Panc1 (cell line): Measurements from ENCODE around the gene DNER. TPM values are rescaled to one million over a fixed set of nuclear protein-coding genes. Genes with fewer than 3 reads are reported as not detected.

Source experiments
- ATAC-seq: fragments of 200-7000 bp; cut with Tn5 transposase; 2 replicates; pipeline ENCODE4 v1.9.1; 2020; ENCODE audit warnings: mild to moderate bottlenecking, moderate library complexity
- BruUV-seq: library from RNA; stranded (reverse); fragments of 400-500 nt; replicated peaks from 2 replicates; lab custom pipeline; 2021; lab: Mats Ljungman, UMichigan
- CTCF ChIA-PET: fragments of 300-600 bp; sonication (Branson Sonifier 250); formaldehyde crosslinking; loops from one replicate; lab custom pipeline; 2022; ENCODE audit warnings: antibody characterized with exemption; lab: Charles Lee
- POLR2A ChIA-PET: fragments of 300-600 bp; sonication (Branson Sonifier 250); formaldehyde crosslinking; loops from one replicate; lab custom pipeline; 2022; ENCODE audit warnings: antibody characterized with exemption; lab: Charles Lee
- DNase-seq: peaks from one replicate; pipeline ENCODE4 v3.0.0-alpha.2; 2010; ENCODE audit warnings: low read depth, low spot score
- H3K27ac ChIP-seq: 2 replicates; pipeline ENCODE4 v1.5.1; 2011; ENCODE audit warnings: mild to moderate bottlenecking, low read length, inconsistent platforms
- H3K27me3 ChIP-seq: fragments of 200-500 bp; sonication (Bioruptor generic); 2 replicates; pipeline ENCODE4 v1.6.0; 2014; ENCODE audit warnings: low read length, inconsistent platforms; ENCODE audit not compliant: control insufficient read depth, insufficient read depth
- H3K36me3 ChIP-seq: fragments of 200-500 bp; sonication (Bioruptor generic); 2 replicates; pipeline ENCODE4 v1.5.1; 2014; ENCODE audit warnings: inconsistent platforms, mild to moderate bottlenecking, low read length, moderate library complexity; ENCODE audit not compliant: control insufficient read depth, insufficient read depth
- H3K4me1 ChIP-seq: 2 replicates; pipeline ENCODE4 v1.5.1; 2011; ENCODE audit warnings: inconsistent platforms, mild to moderate bottlenecking, low read length, moderate library complexity; ENCODE audit not compliant: control insufficient read depth, insufficient read depth
- H3K4me3 ChIP-seq, 2 experiments: 2 replicates each; pipeline ENCODE4 v1.5.1; 2011 to 2012; ENCODE audit warnings: low read depth in 2 of 2, low read length in 2 of 2, mild to moderate bottlenecking in 2 of 2, inconsistent platforms in 1 of 2, moderate library complexity in 1 of 2
- H3K9me3 ChIP-seq: fragments of 200-500 bp; sonication (Bioruptor generic); 2 replicates; pipeline ENCODE4 v1.5.1; 2014; ENCODE audit warnings: low read depth, mild to moderate bottlenecking, inconsistent platforms, low read length, moderate library complexity; ENCODE audit not compliant: control insufficient read depth, insufficient read depth
- POLR2AphosphoS5 ChIP-seq: IDR thresholded peaks from 2 replicates; pipeline ENCODE4 v1.6.1; 2012; ENCODE audit warnings: mild to moderate bottlenecking, low read depth, low read length, moderate library complexity
- SIN3A ChIP-seq: IDR thresholded peaks from 2 replicates; pipeline ENCODE4 v1.6.1; 2012; ENCODE audit warnings: low read depth, mild to moderate bottlenecking, low read length, moderate library complexity, borderline replicate concordance; ENCODE audit not compliant: insufficient read depth
- TCF7L2 ChIP-seq: IDR thresholded peaks from 2 replicates; pipeline ENCODE4 v1.6.1; 2011; ENCODE audit warnings: mild to moderate bottlenecking, low read depth, low read length, inconsistent platforms
- in situ Hi-C: cut with HindIII; loops from 2 replicates; pipeline ENCODE4 v1.10.0; 2016; ENCODE audit warnings: low sequenced_read_pairs, low pct_unique_long_range_greater_than_20kb
- intact Hi-C: fragments of 100-400 bp; cut with micrococcal nuclease; formaldehyde crosslinking; loops from one replicate; pipeline ENCODE4 v1.10.0; 2022; ENCODE audit not compliant: unreplicated experiment
- total RNA-seq: library from RNA; stranded (reverse); gene quantifications from one replicate; pipeline ENCODE4 v1.2.1, GENCODE V29; 2021; ENCODE audit not compliant: unreplicated experiment
- TF ChIP-seq, protein P1 (sequence below), 2 experiments: IDR thresholded peaks; 2 replicates each; pipeline ENCODE4 v1.6.1; 2011 to 2012; ENCODE audit warnings: low read depth in 2 of 2, control low read depth in 1 of 2, low read length in 1 of 2, mild to moderate bottlenecking in 1 of 2, moderate library complexity in 1 of 2; ENCODE audit not compliant: insufficient read depth in 1 of 2
- TF ChIP-seq, protein P2 (sequence below): fragments of 450-650 bp; IDR thresholded peaks from 2 replicates; pipeline ENCODE4 v1.5.1; 2017; ENCODE audit warnings: mild to moderate bottlenecking

The DNER gene
- total RNA-seq, 1 experiment from 2014 or later = 0.31 TPM

DNA sequence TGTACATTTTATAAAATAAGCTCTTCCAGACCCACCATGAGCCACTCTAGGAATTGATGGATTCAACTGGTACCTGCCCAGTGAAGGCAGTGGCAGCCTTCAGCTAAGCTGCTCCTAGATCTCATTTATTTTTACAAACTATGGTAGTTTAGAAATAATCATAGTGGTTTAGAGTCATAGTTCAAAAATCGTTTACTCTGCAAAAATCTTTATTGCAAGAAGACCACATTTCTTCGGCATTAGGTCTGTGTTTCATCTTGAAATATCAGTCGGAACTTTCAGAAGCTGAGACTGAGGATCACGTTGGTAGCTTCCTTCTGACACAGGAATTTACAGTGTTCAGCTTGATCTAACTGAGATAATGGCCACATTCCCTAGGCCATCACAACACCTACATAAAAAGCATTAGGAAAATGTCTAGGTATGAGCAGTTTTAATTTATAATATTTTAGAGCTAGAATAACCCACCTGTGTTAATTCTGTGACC lies 237.0 kb downstream of the DNER start:
- ATAC-seq = no peak

DNA sequence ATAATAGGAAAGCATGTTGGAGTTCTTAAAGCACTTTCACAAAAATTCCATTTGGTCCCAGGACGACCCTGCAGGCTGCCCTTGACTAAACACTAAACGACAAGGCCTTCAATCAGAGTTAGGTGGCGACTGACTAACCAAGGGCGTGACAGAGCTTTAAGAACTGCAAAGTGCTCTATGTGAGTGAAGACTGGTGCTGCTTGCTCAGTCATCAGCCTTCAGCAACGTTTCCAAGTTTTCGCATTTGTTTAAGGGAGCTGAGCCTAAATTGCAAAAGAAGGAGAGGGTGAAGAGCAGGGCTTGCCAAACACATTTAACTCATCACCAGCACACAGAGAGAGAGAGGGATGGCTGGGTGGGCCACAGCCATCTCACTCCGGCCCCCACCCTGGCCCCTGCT lies 238.6 kb downstream of the DNER start:
- no peak for ATAC-seq
- H3K27me3 ChIP-seq = no peaks in the 10 kb centered on the region
- H3K9me3 ChIP-seq = no peaks in the 10 kb centered on the region
- no peak overlapping the region for H3K4me3 ChIP-seq
- intact Hi-C loops = no loop called here
- ChIA-PET CTCF (no interaction called here), POLR2A (no interaction called here)
- DNase-seq = no peak
- no TSS peak for BruUV-seq
- in situ Hi-C loops = no loop called here
- H3K36me3 ChIP-seq = no peaks in the 10 kb centered on the region
- no peak overlapping the region for H3K27ac ChIP-seq
- no peaks in the 10 kb centered on the region for H3K4me1 ChIP-seq
- TF ChIP-seq, protein P1, sequence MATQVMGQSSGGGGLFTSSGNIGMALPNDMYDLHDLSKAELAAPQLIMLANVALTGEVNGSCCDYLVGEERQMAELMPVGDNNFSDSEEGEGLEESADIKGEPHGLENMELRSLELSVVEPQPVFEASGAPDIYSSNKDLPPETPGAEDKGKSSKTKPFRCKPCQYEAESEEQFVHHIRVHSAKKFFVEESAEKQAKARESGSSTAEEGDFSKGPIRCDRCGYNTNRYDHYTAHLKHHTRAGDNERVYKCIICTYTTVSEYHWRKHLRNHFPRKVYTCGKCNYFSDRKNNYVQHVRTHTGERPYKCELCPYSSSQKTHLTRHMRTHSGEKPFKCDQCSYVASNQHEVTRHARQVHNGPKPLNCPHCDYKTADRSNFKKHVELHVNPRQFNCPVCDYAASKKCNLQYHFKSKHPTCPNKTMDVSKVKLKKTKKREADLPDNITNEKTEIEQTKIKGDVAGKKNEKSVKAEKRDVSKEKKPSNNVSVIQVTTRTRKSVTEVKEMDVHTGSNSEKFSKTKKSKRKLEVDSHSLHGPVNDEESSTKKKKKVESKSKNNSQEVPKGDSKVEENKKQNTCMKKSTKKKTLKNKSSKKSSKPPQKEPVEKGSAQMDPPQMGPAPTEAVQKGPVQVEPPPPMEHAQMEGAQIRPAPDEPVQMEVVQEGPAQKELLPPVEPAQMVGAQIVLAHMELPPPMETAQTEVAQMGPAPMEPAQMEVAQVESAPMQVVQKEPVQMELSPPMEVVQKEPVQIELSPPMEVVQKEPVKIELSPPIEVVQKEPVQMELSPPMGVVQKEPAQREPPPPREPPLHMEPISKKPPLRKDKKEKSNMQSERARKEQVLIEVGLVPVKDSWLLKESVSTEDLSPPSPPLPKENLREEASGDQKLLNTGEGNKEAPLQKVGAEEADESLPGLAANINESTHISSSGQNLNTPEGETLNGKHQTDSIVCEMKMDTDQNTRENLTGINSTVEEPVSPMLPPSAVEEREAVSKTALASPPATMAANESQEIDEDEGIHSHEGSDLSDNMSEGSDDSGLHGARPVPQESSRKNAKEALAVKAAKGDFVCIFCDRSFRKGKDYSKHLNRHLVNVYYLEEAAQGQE (IDR thresholded peaks at IDR 0.05; ENCODE audit: insufficient read depth in 1 of 2, low read depth in 2 of 2, low read length in 1 of 2) = no peak
- TF ChIP-seq SIN3A (no peak), POLR2AphosphoS5 (no peak), TCF7L2 (no peak)
- TF ChIP-seq, protein P2, sequence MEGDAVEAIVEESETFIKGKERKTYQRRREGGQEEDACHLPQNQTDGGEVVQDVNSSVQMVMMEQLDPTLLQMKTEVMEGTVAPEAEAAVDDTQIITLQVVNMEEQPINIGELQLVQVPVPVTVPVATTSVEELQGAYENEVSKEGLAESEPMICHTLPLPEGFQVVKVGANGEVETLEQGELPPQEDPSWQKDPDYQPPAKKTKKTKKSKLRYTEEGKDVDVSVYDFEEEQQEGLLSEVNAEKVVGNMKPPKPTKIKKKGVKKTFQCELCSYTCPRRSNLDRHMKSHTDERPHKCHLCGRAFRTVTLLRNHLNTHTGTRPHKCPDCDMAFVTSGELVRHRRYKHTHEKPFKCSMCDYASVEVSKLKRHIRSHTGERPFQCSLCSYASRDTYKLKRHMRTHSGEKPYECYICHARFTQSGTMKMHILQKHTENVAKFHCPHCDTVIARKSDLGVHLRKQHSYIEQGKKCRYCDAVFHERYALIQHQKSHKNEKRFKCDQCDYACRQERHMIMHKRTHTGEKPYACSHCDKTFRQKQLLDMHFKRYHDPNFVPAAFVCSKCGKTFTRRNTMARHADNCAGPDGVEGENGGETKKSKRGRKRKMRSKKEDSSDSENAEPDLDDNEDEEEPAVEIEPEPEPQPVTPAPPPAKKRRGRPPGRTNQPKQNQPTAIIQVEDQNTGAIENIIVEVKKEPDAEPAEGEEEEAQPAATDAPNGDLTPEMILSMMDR = no peak

More for the DNA sequence above, 237.0 kb downstream of the DNER start:
- no peak for DNase-seq
- ChIA-PET POLR2A (no interaction called here), CTCF (no interaction called here)
- intact Hi-C loops (no loop called here), in situ Hi-C loops (no loop called here)
- no peak overlapping the region for H3K4me3 ChIP-seq
- no peaks in the 10 kb centered on the region for H3K9me3 ChIP-seq
- H3K27me3 ChIP-seq = no peaks in the 10 kb centered on the region
- H3K4me1 ChIP-seq = no peaks in the 10 kb centered on the region
- TF ChIP-seq, protein P1 (IDR thresholded peaks at IDR 0.05; ENCODE audit: insufficient read depth in 1 of 2, low read depth in 2 of 2, low read length in 1 of 2) = no peak
- TF ChIP-seq POLR2AphosphoS5 (no peak), SIN3A (no peak), TCF7L2 (no peak)
- TF ChIP-seq, protein P2 = no peak
- no TSS peak for BruUV-seq
- H3K36me3 ChIP-seq = no peaks in the 10 kb centered on the region
- H3K27ac ChIP-seq = no peak overlapping the region
